Spleen (tissue), 11 donors: ENCODE results near the gene ACOXL. TPM values are rescaled to one million over a fixed set of nuclear protein-coding genes. Genes with fewer than 3 reads are reported as not detected.

Source experiments
- DNase-seq: peaks from one replicate; pipeline ENCODE4 v3.0.0-alpha.2; 2020
- H3K27ac ChIP-seq, 8 donors: fragments of 200-600 bp; sonication (generic) in 7 of 8; 1 replicate in 4 of 8; 2 replicates in 4 of 8; pipeline versions ENCODE4 v1.5.0 to v1.8.0; 2016 to 2021; ENCODE audit warnings: inconsistent platforms in 4 of 8, mild to moderate bottlenecking in 4 of 8, moderate library complexity in 1 of 8
- H3K27me3 ChIP-seq, 7 donors: fragments of 200-600 bp; sonication (generic) in 6 of 7; replicated peaks in 1 of 7; 1 replicate in 4 of 7; 2 replicates in 3 of 7; pipeline versions ENCODE4 v1.5.0 to v1.8.0; 2016 to 2021; ENCODE audit warnings: inconsistent platforms in 3 of 7, mild to moderate bottlenecking in 1 of 7
- H3K36me3 ChIP-seq, 6 donors: fragments of 200-600 bp; sonication (generic) in 5 of 6; 1 replicate in 4 of 6; 2 replicates in 2 of 6; pipeline versions ENCODE4 v1.5.0 to v1.8.0; 2016 to 2021; ENCODE audit warnings: inconsistent platforms in 2 of 6
- H3K4me1 ChIP-seq, 6 donors: fragments of 200-600 bp; sonication (generic) in 5 of 6; 1 replicate in 3 of 6; 2 replicates in 3 of 6; pipeline versions ENCODE4 v1.5.0 to v1.8.0; 2016 to 2021; ENCODE audit warnings: inconsistent platforms in 3 of 6
- H3K4me3 ChIP-seq, 8 donors: fragments of 200-600 bp; sonication (generic) in 7 of 8; 1 replicate in 4 of 8; 2 replicates in 4 of 8; pipeline versions ENCODE4 v1.5.0 to v1.8.0; 2016 to 2021; ENCODE audit warnings: inconsistent platforms in 4 of 8, mild to moderate bottlenecking in 4 of 8, moderate library complexity in 2 of 8
- H3K9me3 ChIP-seq, 8 donors: fragments of 200-600 bp; sonication (generic) in 7 of 8; 1 replicate in 4 of 8; 2 replicates in 4 of 8; pipeline versions ENCODE4 v1.5.0 to v1.8.0; 2016 to 2021; ENCODE audit warnings: inconsistent platforms in 4 of 8
- CTCF ChIP-seq, 11 experiments: fragments of 200-600 bp in 7 of 11; fragments of 450-650 bp in 4 of 11; sonication (generic) in 4 of 11; IDR thresholded peaks in 8 of 11; conservative IDR thresholded peaks in 3 of 11; 1 replicate in 7 of 11; 2 replicates in 4 of 11; pipeline versions ENCODE4 v1.4.0 to v1.8.0; 2016 to 2021; ENCODE audit warnings: antibody characterized with exemption in 11 of 11, inconsistent platforms in 4 of 11, mild to moderate bottlenecking in 1 of 11
- POLR2A ChIP-seq, 3 donors: fragments of 450-650 bp; IDR thresholded peaks; one replicate each; pipeline ENCODE4 v1.5.1; 2017; ENCODE audit warnings: antibody characterized with exemption in 3 of 3, mild to moderate bottlenecking in 1 of 3
- POLR2AphosphoS5 ChIP-seq, 3 donors: sonication (generic); formaldehyde crosslinking; IDR thresholded peaks; one replicate each; pipeline ENCODE4 v1.5.1; 2017; ENCODE audit warnings: antibody characterized with exemption in 3 of 3
- WGBS, 5 donors: extraction: QIAGEN DNeasy Blood & Tissue Kit in 3 of 5; methylation state at CpG; one replicate each; pipeline versions ENCODE4 v1.1.5 to v1.1.7; 2013 to 2018; 5-methylcytosine and 5-hydroxymethylcytosine counted together
- intact Hi-C: fragments of 100-400 bp; cut with DNase I; formaldehyde crosslinking; loops from one replicate; pipeline ENCODE4 v1.15.0; 2023; ENCODE audit warnings: low total_unique reads
- polyA plus RNA-seq, 3 donors: library from polyadenylated mRNA; stranded (reverse); fragments of 200-250 nt; gene quantifications; one replicate each; pipeline ENCODE4 v1.2.1, GENCODE V29; 2013
- total RNA-seq, 7 donors: library from RNA; depleted of rRNA in 3 of 7; stranded (reverse); fragments of >200 nt in 3 of 7; fragmentation: NEBNext Ultra II Directional in 4 of 7; extraction: Animal tissue kit (Norgen Biotek cat#: 25700) in 4 of 7; gene quantifications; one replicate each; pipeline versions ENCODE4 v1.1.0 to v1.2.1, GENCODE V29; 2016 to 2021
- donor health status: healthy with polysubstance abuse.
- donor health status: DM: no; HTN: no; CAD: no; lungs with moderate emphysema.
- donor health status: DM: no; HTN: no; CAD: no.
- donor health status: Bipolar disorder and iron deficiency.
- donor health status: healthy.
- donor health status: DM: no; HTN: no; CAD: no.
- donor health status: DM: yes; HTN: yes; CAD: no.

Gene ACOXL
- total and polyA plus RNA-seq, 10 donors, result 0.04 to 1.0 (median 0.66) TPM

- Histone ChIP-seq H3K27ac (no peak overlapping the region), H3K4me3 (no peak overlapping the region), H3K9me3 (peaks cover 0 to 38% (median 21%) of the 10 kb centered on the region in 8 donors), H3K27me3 (no peaks in the 10 kb centered on the region), H3K36me3 (no peaks in the 10 kb centered on the region), H3K4me1 (peaks cover 0 to 12% (median 0%) of the 10 kb centered on the region in 6 donors)
- DNase-seq, result no peak
- intact Hi-C loops, result no loop called here
- WGBS, 5 donors, result 36 to 75% (median 62%) methylated on average over 2 of the region's 2 CpGs
- TF ChIP-seq CTCF (IDR thresholded peaks at IDR 0.05 in 8 of 11, conservative IDR thresholded peaks at IDR 0.05 in 3 of 11) (no peak), POLR2A (IDR thresholded peaks at IDR 0.05) (no peak), POLR2AphosphoS5 (IDR thresholded peaks at IDR 0.05) (no peak)
These were observed 283.1 kb downstream of the ACOXL start for GRCh38 chr2:111015283-111015995.

GRCh38 chr2:111017034-111017622 is 284.8 kb downstream of the ACOXL start:
- no peaks in the 10 kb centered on the region for H3K27me3 ChIP-seq
- DNase-seq, result no peak
- H3K9me3 ChIP-seq, result peaks cover 0 to 25% (median 16%) of the 10 kb centered on the region in 8 donors
- TF ChIP-seq CTCF (IDR thresholded peaks at IDR 0.05 in 8 of 11, conservative IDR thresholded peaks at IDR 0.05 in 3 of 11) (no peak), POLR2A (IDR thresholded peaks at IDR 0.05) (no peak), POLR2AphosphoS5 (IDR thresholded peaks at IDR 0.05) (no peak)
- no peak overlapping the region for H3K27ac ChIP-seq
- no peak overlapping the region for H3K4me3 ChIP-seq
- intact Hi-C loops, result no loop called here
- no peaks in the 10 kb centered on the region for H3K36me3 ChIP-seq
- 64 to 87% (median 72%) methylated on average over 6 to 7 of the region's 7 CpGs for whole genome bisulfite sequencing, 5 donors
- H3K4me1 ChIP-seq, result peaks cover 0 to 12% (median 0%) of the 10 kb centered on the region in 6 donors

- DNase-seq, result no peak
- H3K9me3 ChIP-seq, result peaks cover 0 to 17% (median 8%) of the 10 kb centered on the region in 8 donors
- intact Hi-C loops, result no loop called here
These were observed 285.5 kb downstream of the ACOXL start for GRCh38 chr2:111017909-111018308.

More at GRCh38 chr2:111017909-111018308, 285.5 kb downstream of the ACOXL start:
- Histone ChIP-seq H3K36me3 (no peaks in the 10 kb centered on the region), H3K4me3 (no peak overlapping the region), H3K27ac (no peak overlapping the region), H3K27me3 (no peaks in the 10 kb centered on the region), H3K4me1 (peaks cover 0 to 18% (median 0%) of the 10 kb centered on the region in 6 donors)
- 65 to 78% (median 72%) methylated on average over 7 of the region's 7 CpGs for WGBS, 5 donors
- TF ChIP-seq POLR2AphosphoS5 (IDR thresholded peaks at IDR 0.05) (no peak), CTCF (IDR thresholded peaks at IDR 0.05 in 8 of 11, conservative IDR thresholded peaks at IDR 0.05 in 3 of 11) (no peak), POLR2A (IDR thresholded peaks at IDR 0.05) (no peak)
